HG02763 (cell line): ENCODE data around the gene SPIRE2.

Experiments used
- ATAC-seq: cut with Tn5 transposase; IDR thresholded peaks from one replicate; pipeline ENCODE4 v1.9.1; 2021; ENCODE audit warnings: mild to moderate bottlenecking, moderate library complexity; ENCODE audit not compliant: unreplicated experiment

The SPIRE2 gene

GRCh38 chr16:89893642-89894548 lies 65.6 kb downstream of the SPIRE2 start:
- no peak for ATAC-seq

DNA sequence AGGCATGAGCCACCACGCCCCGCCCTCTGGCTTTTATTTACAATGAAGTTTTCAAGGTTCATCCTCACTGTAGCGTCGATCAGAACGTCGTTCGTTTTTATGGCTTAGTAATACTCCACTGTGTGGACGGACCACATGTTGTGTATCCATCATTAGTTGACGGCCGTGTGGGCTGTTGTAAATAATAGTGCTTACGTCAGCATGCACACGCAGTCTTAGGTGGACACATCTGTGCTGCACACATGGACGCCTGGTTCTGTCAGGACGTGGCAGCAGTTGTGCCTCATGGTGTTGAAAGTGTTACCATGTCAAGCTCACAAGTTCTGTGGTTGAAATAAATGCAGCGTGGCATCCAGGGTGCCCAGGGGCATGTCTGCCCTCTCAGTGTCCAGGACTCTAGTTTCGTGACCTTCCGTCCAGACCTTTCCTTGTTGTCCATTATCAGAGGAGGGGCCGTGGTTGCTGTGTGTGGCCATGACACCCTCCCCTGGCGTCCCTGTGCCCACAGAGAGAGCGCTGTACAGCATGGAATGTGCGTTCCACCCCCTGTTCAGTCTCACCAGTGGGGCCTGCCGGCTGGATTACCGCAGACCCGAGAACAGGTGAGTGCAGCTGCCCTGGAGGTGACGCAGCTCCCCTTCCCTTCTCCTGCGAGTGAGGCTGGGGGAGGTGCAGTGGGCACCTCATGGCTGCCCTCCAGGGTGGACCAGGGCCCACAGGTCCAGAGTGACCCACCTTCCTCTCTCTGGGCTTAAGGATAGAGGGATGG lies 67.4 kb downstream of the SPIRE2 start:
- ATAC-seq = no peak

GRCh38 chr16:89897204-89897603 lies 68.9 kb downstream of the SPIRE2 start:
- ATAC-seq = no peak

GRCh38 chr16:89898201-89898967 lies 70.1 kb downstream of the SPIRE2 start:
- no peak for ATAC-seq

DNA sequence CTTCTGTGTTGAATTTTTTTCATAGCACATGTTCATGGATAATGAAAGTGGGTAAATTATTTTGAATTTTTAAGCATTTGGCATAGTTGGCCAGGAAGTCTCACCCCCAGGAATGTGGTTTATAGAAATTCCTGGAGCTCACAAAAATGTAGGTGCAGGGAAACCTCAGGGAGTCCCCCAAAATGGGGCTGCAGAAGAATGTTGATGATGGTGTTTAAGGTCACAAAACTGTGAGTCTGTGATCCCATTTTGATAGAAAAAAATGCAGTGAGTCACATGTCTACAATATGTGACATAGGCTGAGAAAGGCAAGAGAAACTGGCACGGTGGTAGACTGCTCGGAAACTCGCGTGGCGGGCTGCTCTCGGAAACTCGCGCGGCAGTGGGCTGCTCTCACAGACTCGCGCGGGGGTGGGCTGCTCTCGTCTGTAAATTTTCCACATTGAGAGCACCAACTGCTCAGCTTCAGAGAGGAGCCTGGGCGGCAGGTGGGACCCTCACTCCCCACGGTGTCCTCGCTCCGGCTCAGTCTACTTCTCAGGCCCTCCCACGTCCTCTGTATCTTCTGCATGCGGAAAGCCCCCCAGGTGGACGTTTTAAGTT lies 71.7 kb downstream of the SPIRE2 start:
- no peak for ATAC-seq

DNA sequence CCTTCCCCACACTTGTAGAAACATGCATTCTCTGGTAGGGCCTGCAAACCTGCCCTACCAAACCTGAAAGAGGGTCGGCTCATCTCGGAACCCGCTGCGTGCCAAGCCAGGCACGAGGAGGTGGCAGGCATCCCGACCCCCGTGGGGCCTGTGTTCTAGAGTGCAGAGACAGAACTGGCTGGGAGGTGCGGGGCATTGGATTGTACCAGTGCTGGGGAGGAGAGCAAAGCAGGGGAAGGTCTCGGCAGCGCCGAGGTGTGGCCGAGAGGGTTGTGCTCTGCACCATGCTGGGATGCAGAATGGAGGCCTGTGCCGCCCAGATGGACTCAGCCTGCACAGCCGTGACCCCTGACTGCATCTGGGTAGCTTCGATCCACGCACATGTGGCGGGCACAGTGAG lies 72.6 kb downstream of the SPIRE2 start:
- ATAC-seq = no peak

DNA sequence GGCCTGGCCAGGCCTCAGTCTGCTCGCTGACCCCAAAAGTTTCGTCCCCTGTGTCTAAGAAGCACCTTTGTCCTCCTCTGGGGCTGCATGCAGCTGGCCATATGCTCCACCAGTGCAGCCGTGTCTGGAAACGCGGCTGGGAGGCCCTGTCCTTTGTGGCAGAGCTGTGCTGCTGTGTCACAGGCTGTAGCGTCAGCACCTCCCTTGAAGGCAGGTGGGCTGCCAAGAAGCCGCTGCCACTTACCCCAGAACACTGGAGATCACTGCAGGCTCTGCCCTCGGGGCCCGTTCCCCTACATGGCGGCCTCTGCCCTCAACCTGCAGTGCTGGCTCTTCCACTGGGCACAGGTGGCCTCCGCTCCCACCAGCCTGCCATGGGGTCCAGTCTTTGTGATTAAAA lies 74.7 kb downstream of the SPIRE2 start:
- ATAC-seq = no peak

DNA sequence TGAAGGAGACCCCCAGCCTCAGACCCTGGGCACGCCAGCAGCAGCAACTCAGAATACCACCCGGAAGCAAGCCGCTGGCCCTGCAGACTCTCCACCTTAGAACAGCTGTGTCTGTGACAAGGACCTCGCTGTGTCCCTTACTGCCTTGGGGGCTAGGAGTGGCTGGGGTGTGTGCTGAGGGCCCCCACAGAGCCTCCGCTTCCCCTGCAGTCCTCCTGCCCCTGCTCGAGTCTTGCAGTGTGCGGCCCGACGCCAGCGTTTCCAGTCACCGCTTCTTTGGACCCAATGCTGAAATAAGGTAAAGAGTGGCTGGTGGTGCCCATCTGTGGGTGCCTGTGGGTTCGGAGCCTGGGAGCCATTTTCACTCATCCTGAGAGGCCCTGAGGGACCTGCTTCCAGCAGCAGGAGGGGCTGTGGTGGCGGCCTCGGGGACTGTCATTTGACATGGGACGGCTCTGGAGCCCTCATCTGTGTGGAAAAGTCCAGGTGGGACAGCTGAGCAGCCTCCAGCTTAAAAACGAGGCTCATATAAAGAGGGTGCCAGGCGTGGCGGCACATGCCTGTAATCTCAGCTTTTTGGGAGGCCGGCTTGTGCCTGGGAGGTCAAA lies 75.7 kb downstream of the SPIRE2 start:
- ATAC-seq = no peak

DNA sequence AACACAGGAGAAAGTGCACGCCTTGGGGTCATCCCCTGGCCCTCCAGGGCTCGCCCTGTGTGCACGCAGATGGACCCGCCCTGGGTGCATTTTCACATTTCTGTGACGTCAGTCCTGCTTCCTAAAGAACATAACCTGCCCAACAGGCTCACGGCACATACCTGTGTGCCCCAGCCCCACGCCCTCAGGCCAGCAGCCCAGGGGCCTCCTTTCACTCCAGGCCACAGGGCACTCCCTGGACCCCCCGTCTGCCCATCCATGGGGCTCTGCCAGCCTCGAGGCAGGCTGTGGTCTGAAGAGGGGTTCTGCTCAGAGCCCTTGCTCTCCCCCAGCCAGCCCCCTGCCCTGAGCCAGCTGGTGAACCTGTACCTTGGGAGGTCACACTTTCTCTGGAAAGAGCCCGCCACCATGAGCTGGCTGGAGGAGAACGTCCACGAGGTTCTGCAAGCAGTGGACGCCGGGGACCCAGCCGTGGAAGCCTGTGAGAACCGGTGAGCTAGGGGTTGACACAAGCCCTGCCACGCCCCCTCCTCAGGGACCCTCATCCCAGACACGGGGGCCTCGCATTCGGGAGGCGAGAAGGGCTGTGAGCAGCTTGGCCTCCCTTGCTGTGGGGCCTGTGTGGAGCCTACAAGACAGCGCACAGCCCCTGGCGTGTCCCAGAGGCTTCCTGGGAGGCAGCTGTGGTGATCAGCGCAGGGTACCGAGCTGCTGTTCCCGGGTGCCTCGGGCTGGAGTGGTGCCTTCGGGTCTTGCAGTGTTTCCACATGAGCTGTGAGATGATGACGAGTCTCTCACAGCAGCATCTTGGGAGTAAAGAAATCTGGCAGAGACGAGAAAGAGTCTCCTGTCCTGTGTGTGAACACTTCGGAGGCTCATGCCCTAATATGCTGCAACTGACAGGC lies 76.6 kb downstream of the SPIRE2 start:
- no peak for ATAC-seq

DNA sequence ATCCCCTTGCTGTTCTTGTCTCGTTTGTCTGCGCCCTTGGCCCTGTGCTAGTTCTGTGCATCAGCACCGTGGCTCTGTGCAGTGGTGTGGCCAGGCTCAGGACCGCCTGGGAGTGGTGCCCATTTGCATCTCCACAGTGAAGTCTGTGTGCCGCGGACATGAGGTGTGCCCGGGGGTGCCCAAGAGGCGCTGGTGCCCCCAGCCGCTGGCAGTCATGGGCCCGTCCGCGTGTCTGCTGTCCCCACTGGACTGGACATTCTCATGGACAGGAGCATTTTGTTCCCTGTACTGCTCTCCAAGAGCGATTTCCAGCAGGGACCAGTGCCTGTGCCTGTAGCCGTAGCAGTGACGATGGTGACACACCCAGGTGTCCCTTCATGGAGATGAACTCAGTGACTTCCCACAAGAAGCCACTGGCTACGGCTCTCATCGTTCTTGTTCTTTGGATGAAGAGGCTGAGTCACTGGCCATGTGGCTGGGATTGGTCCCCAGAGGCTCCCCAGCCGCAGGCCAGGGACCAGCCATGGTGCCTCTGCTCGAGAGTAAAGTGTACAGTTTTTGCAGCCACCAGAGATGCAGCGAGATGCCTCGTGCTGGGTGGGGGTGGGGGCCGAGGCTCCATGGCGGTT lies 77.3 kb downstream of the SPIRE2 start:
- no peak for ATAC-seq

- ATAC-seq = no peak
Measured at GRCh38 chr16:89906140-89907025, 78.1 kb downstream of the SPIRE2 start.

GRCh38 chr16:89907055-89907814 lies 79.0 kb downstream of the SPIRE2 start:
- no peak for ATAC-seq

GRCh38 chr16:89908236-89908635 lies 80.0 kb downstream of the SPIRE2 start:
- no peak for ATAC-seq

- no peak for ATAC-seq
Measured at GRCh38 chr16:89909777-89910716, 81.8 kb downstream of the SPIRE2 start.

- ATAC-seq = no peak
Measured at GRCh38 chr16:89910717-89911354, 82.6 kb downstream of the SPIRE2 start.

GRCh38 chr16:89911375-89911774 lies 83.1 kb downstream of the SPIRE2 start:
- no peak for ATAC-seq
